Stomach smooth muscle (tissue), 2 donors: ENCODE measurements around the gene OPA3.
A peak's percentile ranks its signal among the peaks of the same experiment; 100 is the strongest.

Experiments
- H3K27ac ChIP-seq: one replicate; pipeline ENCODE4 v1.7.0; 2013; ENCODE audit warnings: mild to moderate bottlenecking, low read length, inconsistent platforms
- H3K27me3 ChIP-seq, 2 donors: one replicate each; pipeline ENCODE4 v1.7.0; 2013; ENCODE audit warnings: low read length in 2 of 2; ENCODE audit not compliant: insufficient read depth in 2 of 2, control insufficient read depth in 1 of 2
- H3K36me3 ChIP-seq, 2 donors: one replicate each; pipeline ENCODE4 v1.7.0; 2013; ENCODE audit warnings: low read length in 2 of 2; ENCODE audit not compliant: control insufficient read depth in 2 of 2, insufficient read depth in 2 of 2
- H3K4me1 ChIP-seq: one replicate; pipeline ENCODE4 v1.7.0; 2013; ENCODE audit warnings: low read length; ENCODE audit not compliant: control insufficient read depth, insufficient read depth
- H3K4me3 ChIP-seq, 2 donors: one replicate each; pipeline ENCODE4 v1.7.0; 2013; ENCODE audit warnings: low read length in 2 of 2
- H3K9ac ChIP-seq, 2 donors: one replicate each; pipeline ENCODE4 v1.7.0; 2013; ENCODE audit warnings: low read length in 2 of 2, mild to moderate bottlenecking in 1 of 2
- H3K9me3 ChIP-seq, 2 donors: one replicate each; pipeline ENCODE4 v1.7.0; 2013; ENCODE audit warnings: low read length in 2 of 2; ENCODE audit not compliant: control insufficient read depth in 2 of 2
- donor health status: healthy.
- donor health status: Pancreatic carcinoma.

OPA3 gene

DNA sequence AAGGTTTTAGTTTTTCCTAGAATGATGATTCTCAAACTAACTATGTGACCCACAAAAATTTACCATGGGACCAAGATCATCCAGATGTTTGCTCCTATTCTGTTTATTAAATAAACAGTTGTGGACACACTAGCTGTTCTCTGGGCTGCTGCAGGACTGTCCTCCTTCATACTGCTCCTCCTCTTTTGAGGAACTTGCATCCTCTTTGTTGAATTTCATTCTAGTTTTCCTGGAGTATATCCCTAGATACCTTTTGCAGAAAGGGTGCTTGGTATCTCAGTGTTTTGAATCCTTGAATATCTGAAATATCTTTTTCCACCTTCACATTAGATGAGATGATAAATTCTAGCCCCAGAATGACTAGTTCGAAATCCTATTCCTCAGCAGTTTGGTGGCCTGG, 53.3 kb downstream of the OPA3 start:
- peaks cover 2 to 5% of the 10 kb centered on the region in 2 donors for H3K27me3 ChIP-seq
- H3K4me1 ChIP-seq, result peaks cover 18% of the 10 kb centered on the region
- H3K9me3 ChIP-seq, result no peaks in the 10 kb centered on the region
- H3K27ac ChIP-seq, result no peak overlapping the region
- no peak overlapping the region for H3K4me3 ChIP-seq
- peaks cover 0 to 4% of the 10 kb centered on the region in 2 donors for H3K36me3 ChIP-seq
- H3K9ac ChIP-seq, result no peak overlapping the region

- H3K27me3 ChIP-seq, result peaks cover 2 to 5% of the 10 kb centered on the region in 2 donors
- peaks cover 25% of the 10 kb centered on the region for H3K4me1 ChIP-seq
- no peak overlapping the region for H3K27ac ChIP-seq
- no peak overlapping the region for H3K9ac ChIP-seq
- H3K36me3 ChIP-seq, result peaks cover 10 to 12% of the 10 kb centered on the region in 2 donors
- no peaks in the 10 kb centered on the region for H3K9me3 ChIP-seq
- H3K4me3 ChIP-seq, result peak overlapping the region in 1 of 2 donors; percentile 63
Measured at GRCh38 chr19:45529420-45529785, 55.2 kb downstream of the OPA3 start.

GRCh38 chr19:45528744-45529419, 55.7 kb downstream of the OPA3 start:
- H3K27me3 ChIP-seq, result peaks cover 2 to 5% of the 10 kb centered on the region in 2 donors
- H3K27ac ChIP-seq, result no peak overlapping the region
- H3K4me3 ChIP-seq, result peak overlapping the region in 1 of 2 donors; percentile 63
- no peaks in the 10 kb centered on the region for H3K9me3 ChIP-seq
- peaks cover 25% of the 10 kb centered on the region for H3K4me1 ChIP-seq
- H3K9ac ChIP-seq, result no peak overlapping the region
- peaks cover 13 to 16% of the 10 kb centered on the region in 2 donors for H3K36me3 ChIP-seq

DNA sequence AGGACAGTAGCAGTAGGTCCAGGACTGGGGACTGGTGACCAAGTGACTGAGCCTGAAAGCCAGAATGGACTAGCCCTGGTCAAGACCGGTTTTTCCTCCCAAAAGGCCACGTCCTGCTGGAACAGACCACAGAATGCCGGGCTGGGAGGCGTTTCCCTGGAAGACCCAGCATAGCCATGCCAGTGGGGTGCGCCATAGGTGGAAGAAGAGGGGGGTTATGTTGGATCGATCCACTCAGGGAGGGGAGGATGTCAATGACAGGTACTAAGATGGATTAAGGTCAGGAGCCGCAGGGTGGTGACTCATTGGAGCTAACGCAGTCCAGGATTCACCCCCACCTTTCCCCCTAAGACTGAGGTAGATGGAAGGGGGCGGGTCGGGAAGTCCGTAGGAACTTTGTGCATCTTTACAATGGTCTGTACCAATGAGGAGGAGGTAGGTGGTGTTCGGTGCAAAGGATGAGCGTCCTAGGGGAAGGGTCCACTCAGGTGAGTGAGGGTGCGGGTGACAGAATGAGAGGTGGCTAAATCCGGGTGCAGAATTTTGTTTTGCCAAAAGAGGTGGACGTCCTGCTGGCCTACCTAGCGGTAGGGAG, 56.4 kb downstream of the OPA3 start:
- no peak overlapping the region for H3K27ac ChIP-seq
- peak overlapping the region in 1 of 2 donors; percentile 63 for H3K4me3 ChIP-seq
- no peak overlapping the region for H3K9ac ChIP-seq
- peaks cover 13 to 16% of the 10 kb centered on the region in 2 donors for H3K36me3 ChIP-seq
- H3K27me3 ChIP-seq, result peaks cover 2 to 5% of the 10 kb centered on the region in 2 donors
- peaks cover 25% of the 10 kb centered on the region for H3K4me1 ChIP-seq
- no peaks in the 10 kb centered on the region for H3K9me3 ChIP-seq

DNA sequence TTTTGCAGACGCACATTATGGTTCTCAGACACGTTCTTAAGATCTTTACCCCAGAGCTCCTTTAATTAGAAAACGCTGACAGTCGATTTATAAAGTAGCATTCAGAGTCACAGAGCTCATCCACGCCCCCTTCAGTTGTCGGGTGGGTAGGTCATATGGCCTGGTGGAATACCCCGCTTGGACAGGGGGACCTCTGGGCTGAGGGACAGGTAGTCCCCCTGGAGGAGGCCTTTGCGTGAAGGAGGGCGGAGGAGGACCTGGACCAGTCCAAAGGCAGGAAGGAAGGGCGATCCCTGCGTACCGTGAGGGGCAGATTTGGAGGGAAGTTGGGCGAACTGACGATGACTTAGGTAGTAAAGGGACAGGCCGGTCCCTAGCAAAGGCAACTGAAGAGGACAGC, 56.9 kb downstream of the OPA3 start:
- peaks cover 15 to 17% of the 10 kb centered on the region in 2 donors for H3K36me3 ChIP-seq
- H3K4me3 ChIP-seq, result no peak overlapping the region
- no peak overlapping the region for H3K9ac ChIP-seq
- peaks cover 2 to 5% of the 10 kb centered on the region in 2 donors for H3K27me3 ChIP-seq
- H3K9me3 ChIP-seq, result no peaks in the 10 kb centered on the region
- peaks cover 25% of the 10 kb centered on the region for H3K4me1 ChIP-seq
- no peak overlapping the region for H3K27ac ChIP-seq

DNA sequence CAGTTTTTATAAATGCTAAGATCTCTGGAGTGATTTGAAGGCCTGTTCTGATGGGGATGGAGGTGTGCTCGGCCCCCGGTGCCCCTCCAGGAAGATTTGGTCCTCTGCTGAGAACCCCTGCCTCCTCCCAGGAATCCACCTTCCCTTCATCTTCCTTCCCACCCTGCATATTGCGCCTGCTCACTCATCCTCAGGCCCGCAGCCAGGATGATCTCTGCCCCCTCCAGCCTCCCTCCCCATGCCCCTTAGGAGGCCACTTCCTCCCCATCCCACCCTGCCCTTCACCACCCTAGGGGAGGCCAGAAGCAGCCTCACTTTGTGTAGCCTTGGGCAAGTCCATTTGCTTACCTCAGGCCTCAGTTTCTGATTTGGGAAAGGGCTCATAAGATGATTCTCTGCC, 57.6 kb downstream of the OPA3 start:
- Histone ChIP-seq H3K9me3 (no peaks in the 10 kb centered on the region), H3K27ac (no peak overlapping the region), H3K9ac (no peak overlapping the region), H3K27me3 (peaks cover 2 to 5% of the 10 kb centered on the region in 2 donors), H3K4me1 (peaks cover 25% of the 10 kb centered on the region), H3K36me3 (peaks cover 18 to 19% of the 10 kb centered on the region in 2 donors), H3K4me3 (no peak overlapping the region)

DNA sequence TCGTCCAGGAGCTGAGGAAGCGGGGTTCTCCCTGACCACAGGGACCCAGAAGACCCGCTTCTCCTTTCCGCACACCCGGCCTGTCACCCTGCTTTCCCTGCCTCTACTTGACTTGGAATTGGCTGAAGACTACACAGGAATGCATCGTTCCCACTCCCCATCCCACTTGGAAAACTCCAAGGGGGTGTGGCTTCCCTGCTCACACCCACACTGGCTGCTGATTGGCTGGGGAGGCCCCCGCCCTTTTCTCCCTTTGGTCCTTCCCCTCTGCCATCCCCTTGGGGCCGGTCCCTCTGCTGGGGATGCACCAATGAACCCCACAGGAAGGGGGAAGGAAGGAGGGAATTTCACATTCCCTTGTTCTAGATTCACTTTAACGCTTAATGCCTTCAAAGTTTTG, 58.5 kb downstream of the OPA3 start:
- H3K36me3 ChIP-seq, result peaks cover 20 to 23% of the 10 kb centered on the region in 2 donors
- H3K9me3 ChIP-seq, result no peaks in the 10 kb centered on the region
- H3K27me3 ChIP-seq, result peaks cover 2 to 3% of the 10 kb centered on the region in 2 donors
- H3K4me3 ChIP-seq, result no peak overlapping the region
- H3K4me1 ChIP-seq, result peaks cover 25% of the 10 kb centered on the region
- H3K27ac ChIP-seq, result no peak overlapping the region
- no peak overlapping the region for H3K9ac ChIP-seq

DNA sequence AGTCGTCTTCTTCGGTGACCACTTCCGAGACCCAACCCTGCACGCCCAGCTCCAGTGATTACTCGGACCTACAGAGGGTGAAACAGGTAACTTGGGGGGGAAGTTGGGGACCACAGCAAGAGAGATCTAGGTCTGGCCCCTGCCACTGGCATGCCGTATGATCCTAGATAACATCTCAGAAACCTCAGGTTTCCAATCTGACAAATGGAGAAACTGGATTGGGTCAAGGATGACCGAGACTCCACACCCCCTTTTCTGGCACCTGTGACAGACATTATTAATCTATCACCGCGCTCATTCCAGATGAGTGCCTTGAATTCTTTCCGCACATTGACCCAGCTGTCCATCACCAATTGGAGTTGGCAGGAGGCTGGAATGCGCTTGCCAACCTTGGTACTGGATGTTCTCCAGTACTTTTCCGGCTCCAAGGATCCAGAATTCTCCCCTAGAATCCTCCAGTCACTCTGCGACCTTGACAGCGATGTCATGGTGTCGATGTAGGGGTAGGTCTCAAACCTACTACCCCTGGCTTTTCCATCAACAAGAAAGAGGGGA, 60.0 kb downstream of the OPA3 start:
- Histone ChIP-seq H3K36me3 (peaks cover 27 to 30% of the 10 kb centered on the region in 2 donors), H3K27ac (no peak overlapping the region), H3K9me3 (no peaks in the 10 kb centered on the region), H3K27me3 (peaks cover 0 to 2% of the 10 kb centered on the region in 2 donors), H3K4me3 (no peak overlapping the region), H3K4me1 (peaks cover 25% of the 10 kb centered on the region), H3K9ac (no peak overlapping the region)

DNA sequence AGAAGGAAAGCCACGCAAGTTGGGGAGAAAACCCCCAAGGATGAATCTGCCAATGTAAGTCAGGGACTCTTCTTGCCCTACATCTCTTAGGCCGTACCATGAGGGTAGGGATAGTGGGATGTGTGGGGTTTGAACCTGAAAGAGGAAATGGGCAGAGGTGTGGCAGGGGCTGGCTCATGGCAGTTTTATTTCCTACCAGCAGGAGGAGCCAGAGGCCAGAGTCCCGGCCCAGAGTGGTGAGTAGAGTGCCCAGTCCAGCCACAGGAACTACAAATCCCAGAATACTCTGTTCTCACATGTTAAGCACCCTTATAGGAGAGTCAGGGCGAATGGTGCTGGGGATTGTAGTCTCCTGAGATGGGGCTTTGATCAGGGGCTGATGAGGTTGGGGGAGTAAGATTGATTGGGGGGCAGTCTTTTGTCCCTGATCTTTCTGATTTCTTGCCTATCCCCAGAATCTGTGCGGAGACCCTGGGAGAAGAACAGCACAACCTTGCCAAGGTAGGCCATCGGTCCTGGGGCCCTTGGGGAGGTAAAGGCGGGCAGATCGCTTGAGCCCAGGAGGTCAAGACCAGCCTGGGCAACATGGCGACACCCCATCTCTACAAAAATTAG, 60.9 kb downstream of the OPA3 start:
- no peak overlapping the region for H3K4me3 ChIP-seq
- peaks cover 18% of the 10 kb centered on the region for H3K4me1 ChIP-seq
- no peaks in the 10 kb centered on the region for H3K27me3 ChIP-seq
- H3K9ac ChIP-seq, result no peak overlapping the region
- H3K36me3 ChIP-seq, result peaks cover 27 to 30% of the 10 kb centered on the region in 2 donors
- no peaks in the 10 kb centered on the region for H3K9me3 ChIP-seq
- no peak overlapping the region for H3K27ac ChIP-seq

- H3K4me3 ChIP-seq, result no peak overlapping the region
- no peak overlapping the region for H3K27ac ChIP-seq
- H3K9ac ChIP-seq, result no peak overlapping the region
- H3K36me3 ChIP-seq, result peaks cover 34 to 36% of the 10 kb centered on the region in 2 donors
- peaks cover 7% of the 10 kb centered on the region for H3K4me1 ChIP-seq
- no peaks in the 10 kb centered on the region for H3K9me3 ChIP-seq
- H3K27me3 ChIP-seq, result no peaks in the 10 kb centered on the region
Measured at GRCh38 chr19:45522010-45522941, 62.3 kb downstream of the OPA3 start.
